ENCODE results near the gene NHLRC2.

The NHLRC2 gene

GRCh38 chr10:113922787-113923570 lies 68.5 kb downstream of the NHLRC2 start:
- Histone ChIP-seq H3K79me2 (no peaks in the 10 kb centered on the region), H3K27ac (no peak overlapping the region), H3K36me3 (ENCODE audit: control insufficient read depth, insufficient read depth, low read length) (no peaks in the 10 kb centered on the region), H3K9ac (no peak overlapping the region), H3K9me3 (ENCODE audit: control insufficient read depth, low read length) (no peaks in the 10 kb centered on the region), H3K4me1 (no peaks in the 10 kb centered on the region), H2AFZ (no peak overlapping the region), H3K27me3 (ENCODE audit: control insufficient read depth, insufficient read depth, low read length) (no peaks in the 10 kb centered on the region), H3K4me2 (ENCODE audit: low read length) (no peak overlapping the region), H3K4me3 (ENCODE audit: low read depth, low read length) (no peak overlapping the region)
- TF ChIP-seq, protein P1, sequence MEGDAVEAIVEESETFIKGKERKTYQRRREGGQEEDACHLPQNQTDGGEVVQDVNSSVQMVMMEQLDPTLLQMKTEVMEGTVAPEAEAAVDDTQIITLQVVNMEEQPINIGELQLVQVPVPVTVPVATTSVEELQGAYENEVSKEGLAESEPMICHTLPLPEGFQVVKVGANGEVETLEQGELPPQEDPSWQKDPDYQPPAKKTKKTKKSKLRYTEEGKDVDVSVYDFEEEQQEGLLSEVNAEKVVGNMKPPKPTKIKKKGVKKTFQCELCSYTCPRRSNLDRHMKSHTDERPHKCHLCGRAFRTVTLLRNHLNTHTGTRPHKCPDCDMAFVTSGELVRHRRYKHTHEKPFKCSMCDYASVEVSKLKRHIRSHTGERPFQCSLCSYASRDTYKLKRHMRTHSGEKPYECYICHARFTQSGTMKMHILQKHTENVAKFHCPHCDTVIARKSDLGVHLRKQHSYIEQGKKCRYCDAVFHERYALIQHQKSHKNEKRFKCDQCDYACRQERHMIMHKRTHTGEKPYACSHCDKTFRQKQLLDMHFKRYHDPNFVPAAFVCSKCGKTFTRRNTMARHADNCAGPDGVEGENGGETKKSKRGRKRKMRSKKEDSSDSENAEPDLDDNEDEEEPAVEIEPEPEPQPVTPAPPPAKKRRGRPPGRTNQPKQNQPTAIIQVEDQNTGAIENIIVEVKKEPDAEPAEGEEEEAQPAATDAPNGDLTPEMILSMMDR (IDR thresholded peaks at IDR 0.05), result no peak

DNA sequence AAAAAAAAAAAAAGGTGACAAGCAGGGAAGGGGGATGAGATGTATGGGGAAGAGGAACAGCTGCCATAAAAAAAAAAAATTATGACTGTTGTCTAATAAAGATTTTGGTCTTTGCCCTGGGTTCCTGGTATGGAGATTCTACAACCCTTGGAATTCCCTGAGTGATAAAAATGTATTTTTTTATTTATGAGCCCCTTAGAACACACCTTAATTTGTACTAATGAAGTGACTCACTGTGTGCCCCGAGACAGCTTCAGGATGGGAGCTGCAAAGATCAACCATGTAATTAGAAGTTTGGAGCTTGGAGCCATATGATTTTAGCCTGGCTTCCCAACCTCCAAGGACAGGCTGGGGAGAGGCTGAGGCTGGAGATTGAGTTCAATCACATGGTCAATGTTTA lies 69.7 kb downstream of the NHLRC2 start:
- Histone ChIP-seq H3K27me3 (ENCODE audit: control insufficient read depth, insufficient read depth, low read length) (no peaks in the 10 kb centered on the region), H3K9me3 (ENCODE audit: control insufficient read depth, low read length) (no peaks in the 10 kb centered on the region), H3K79me2 (no peaks in the 10 kb centered on the region), H3K36me3 (ENCODE audit: control insufficient read depth, insufficient read depth, low read length) (no peaks in the 10 kb centered on the region), H3K27ac (no peak overlapping the region), H3K4me3 (ENCODE audit: low read depth, low read length) (no peak overlapping the region), H3K9ac (no peak overlapping the region), H2AFZ (no peak overlapping the region), H3K4me1 (no peaks in the 10 kb centered on the region), H3K4me2 (ENCODE audit: low read length) (no peak overlapping the region)
- TF ChIP-seq, protein P1 (IDR thresholded peaks at IDR 0.05), result no peak

GRCh38 chr10:113924664-113925063 lies 70.2 kb downstream of the NHLRC2 start:
- H3K4me3 ChIP-seq (ENCODE audit: low read depth, low read length), result no peak overlapping the region
- no peak overlapping the region for H3K9ac ChIP-seq
- H3K27ac ChIP-seq, result no peak overlapping the region
- H3K4me2 ChIP-seq (ENCODE audit: low read length), result no peak overlapping the region
- TF ChIP-seq, protein P1 (IDR thresholded peaks at IDR 0.05), result no peak
- no peaks in the 10 kb centered on the region for H3K36me3 ChIP-seq (ENCODE audit: control insufficient read depth, insufficient read depth, low read length)
- H3K79me2 ChIP-seq, result no peaks in the 10 kb centered on the region
- H3K27me3 ChIP-seq (ENCODE audit: control insufficient read depth, insufficient read depth, low read length), result no peaks in the 10 kb centered on the region
- H2AFZ ChIP-seq, result no peak overlapping the region
- no peaks in the 10 kb centered on the region for H3K9me3 ChIP-seq (ENCODE audit: control insufficient read depth, low read length)
- no peaks in the 10 kb centered on the region for H3K4me1 ChIP-seq

GRCh38 chr10:113927440-113927839 lies 73.0 kb downstream of the NHLRC2 start:
- H2AFZ ChIP-seq, result no peak overlapping the region
- TF ChIP-seq, protein P1 (IDR thresholded peaks at IDR 0.05), result no peak
- no peaks in the 10 kb centered on the region for H3K79me2 ChIP-seq
- no peaks in the 10 kb centered on the region for H3K27me3 ChIP-seq (ENCODE audit: control insufficient read depth, insufficient read depth, low read length)
- H3K4me3 ChIP-seq (ENCODE audit: low read depth, low read length), result no peak overlapping the region
- H3K36me3 ChIP-seq (ENCODE audit: control insufficient read depth, insufficient read depth, low read length), result no peaks in the 10 kb centered on the region
- no peaks in the 10 kb centered on the region for H3K4me1 ChIP-seq
- no peak overlapping the region for H3K4me2 ChIP-seq (ENCODE audit: low read length)
- no peak overlapping the region for H3K9ac ChIP-seq
- no peaks in the 10 kb centered on the region for H3K9me3 ChIP-seq (ENCODE audit: control insufficient read depth, low read length)
- no peak overlapping the region for H3K27ac ChIP-seq

- Histone ChIP-seq H3K27me3 (ENCODE audit: control insufficient read depth, insufficient read depth, low read length) (no peaks in the 10 kb centered on the region), H3K9ac (no peak overlapping the region), H3K4me2 (ENCODE audit: low read length) (no peak overlapping the region), H3K4me1 (no peaks in the 10 kb centered on the region), H3K79me2 (no peaks in the 10 kb centered on the region), H3K36me3 (ENCODE audit: control insufficient read depth, insufficient read depth, low read length) (no peaks in the 10 kb centered on the region), H3K27ac (no peak overlapping the region), H3K4me3 (ENCODE audit: low read depth, low read length) (no peak overlapping the region), H2AFZ (no peak overlapping the region), H3K9me3 (ENCODE audit: control insufficient read depth, low read length) (no peaks in the 10 kb centered on the region)
- TF ChIP-seq, protein P1 (IDR thresholded peaks at IDR 0.05), result no peak
Observed at GRCh38 chr10:113928830-113929229, 74.4 kb downstream of the NHLRC2 start.
